WTC11 (cell line): ENCODE measurements around the gene IFT25. TPM values are rescaled to one million over a fixed set of nuclear protein-coding genes. Genes with fewer than 3 reads are reported as not detected.

ENCODE experiments used
- ATAC-seq: fragments of 200-7000 bp; cut with Tn5 transposase; 2 replicates; pipeline ENCODE4 v1.10.0; 2021; ENCODE audit warnings: mild to moderate bottlenecking, moderate library complexity
- CTCF ChIA-PET: fragments of 300-600 bp; sonication (Branson Sonifier 250); formaldehyde crosslinking; loops from one replicate; lab custom pipeline; 2021; ENCODE audit warnings: antibody characterized with exemption; lab: Charles Lee
- POLR2A ChIA-PET: fragments of 350-600 bp; sonication (Branson Sonifier 250); formaldehyde crosslinking; loops from one replicate; lab custom pipeline; 2021; ENCODE audit warnings: antibody characterized with exemption; lab: Charles Lee
- DNase-seq: peaks from one replicate; pipeline ENCODE4 v3.0.0; 2021; ENCODE audit warnings: low spot score
- H3K27ac Mint-ChIP-seq: 2 replicates; pipeline ENCODE4 v1.8.0; 2021; ENCODE audit warnings: mixed read lengths
- H3K27me3 Mint-ChIP-seq: 2 replicates; pipeline ENCODE4 v1.8.0; 2021; ENCODE audit warnings: low read depth, mild to moderate bottlenecking, moderate library complexity, mixed read lengths
- H3K36me3 Mint-ChIP-seq: 2 replicates; pipeline ENCODE4 v1.8.0; 2021; ENCODE audit warnings: mixed read lengths
- H3K4me1 Mint-ChIP-seq: 2 replicates; pipeline ENCODE4 v1.8.0; 2022; ENCODE audit warnings: mixed read lengths
- H3K4me3 Mint-ChIP-seq: 2 replicates; pipeline ENCODE4 v1.8.0; 2021; ENCODE audit warnings: mild to moderate bottlenecking, moderate library complexity, mixed read lengths
- H3K9me3 Mint-ChIP-seq: 2 replicates; pipeline ENCODE4 v1.8.0; 2021; ENCODE audit warnings: mixed read lengths
- CREM ChIP-seq: sonication (generic); formaldehyde crosslinking; IDR thresholded peaks from 2 replicates; pipeline ENCODE4 v1.8.1; 2022; ENCODE audit warnings: mild to moderate bottlenecking, missing genetic modification reagents, moderate library complexity
- NFE2L1 ChIP-seq: sonication (generic); formaldehyde crosslinking; IDR thresholded peaks from 2 replicates; pipeline ENCODE4 v1.8.1; 2023; ENCODE audit warnings: missing genetic modification reagents
- NR1H2 ChIP-seq: sonication (generic); formaldehyde crosslinking; IDR thresholded peaks from 2 replicates; pipeline ENCODE4 v1.9.0; 2021; ENCODE audit warnings: mild to moderate bottlenecking, moderate library complexity, missing genetic modification reagents
- OVOL2 ChIP-seq: fragments of 250-450 bp; sonication (Bioruptor Pico); IDR thresholded peaks from 2 replicates; pipeline ENCODE4 v1.9.0; 2021; ENCODE audit warnings: mild to moderate bottlenecking, borderline replicate concordance
- SP1 ChIP-seq: sonication (generic); formaldehyde crosslinking; conservative IDR thresholded peaks from 2 replicates; pipeline ENCODE4 v1.8.1; 2022; ENCODE audit warnings: missing genetic modification reagents
- ZNF121 ChIP-seq: sonication (generic); formaldehyde crosslinking; IDR thresholded peaks from 2 replicates; pipeline ENCODE4 v1.8.0; 2023; ENCODE audit warnings: missing genetic modification reagents
- ZNF138 ChIP-seq: sonication (generic); formaldehyde crosslinking; conservative IDR thresholded peaks from 2 replicates; pipeline ENCODE4 v1.8.1; 2022; ENCODE audit warnings: mild to moderate bottlenecking, moderate library complexity, missing genetic modification reagents
- ZNF423 ChIP-seq: fragments of 250-450 bp; sonication (Bioruptor Pico); IDR thresholded peaks from 2 replicates; pipeline ENCODE4 v2.1.2; 2022; ENCODE audit warnings: mild to moderate bottlenecking, moderate library complexity
- total RNA-seq: library from RNA; stranded (reverse); gene quantifications from 3 replicates; pipeline ENCODE4 v1.2.3, GENCODE V29; 2021
- TF ChIP-seq, protein P1 (sequence below): sonication (generic); formaldehyde crosslinking; IDR thresholded peaks from 2 replicates; pipeline ENCODE4 v1.8.1; 2023; ENCODE audit warnings: mild to moderate bottlenecking, missing genetic modification reagents, moderate library complexity
- TF ChIP-seq, protein P2 (sequence below): sonication (generic); formaldehyde crosslinking; IDR thresholded peaks from 2 replicates; pipeline ENCODE4 v1.8.0; 2022; ENCODE audit warnings: mild to moderate bottlenecking, missing genetic modification reagents
- TF ChIP-seq, protein P3 (sequence below): sonication (generic); formaldehyde crosslinking; IDR thresholded peaks from 2 replicates; pipeline ENCODE4 v1.8.1; 2022; ENCODE audit warnings: low read depth, mild to moderate bottlenecking, moderate library complexity, missing genetic modification reagents, borderline replicate concordance
- TF ChIP-seq, protein P4 (sequence below): sonication (generic); formaldehyde crosslinking; IDR thresholded peaks from 2 replicates; pipeline ENCODE4 v1.8.1; 2023; ENCODE audit warnings: mild to moderate bottlenecking, missing genetic modification reagents
- TF ChIP-seq, protein P5 (sequence below): sonication (generic); formaldehyde crosslinking; IDR thresholded peaks from 2 replicates; pipeline ENCODE4 v1.8.0; 2022; ENCODE audit warnings: mild to moderate bottlenecking, missing genetic modification reagents
- TF ChIP-seq, protein P6 (sequence below): fragments of 250-450 bp; sonication (Bioruptor Pico); IDR thresholded peaks from 2 replicates; pipeline ENCODE4 v1.9.0; 2021; ENCODE audit warnings: mild to moderate bottlenecking, borderline replicate concordance
- TF ChIP-seq, protein P7 (sequence below): sonication (generic); formaldehyde crosslinking; IDR thresholded peaks from 2 replicates; pipeline ENCODE4 v1.8.0; 2022; ENCODE audit warnings: missing genetic modification reagents
- TF ChIP-seq, protein P8 (sequence below): fragments of 250-450 bp; sonication (Bioruptor Pico); IDR thresholded peaks from 2 replicates; pipeline ENCODE4 v1.9.0; 2021; ENCODE audit warnings: moderate library complexity, mild to moderate bottlenecking, inconsistent platforms, borderline replicate concordance
- TF ChIP-seq, protein P9 (sequence below): fragments of 250-450 bp; sonication (Bioruptor Pico); IDR thresholded peaks from 2 replicates; pipeline ENCODE4 v1.9.0; 2021; ENCODE audit warnings: mild to moderate bottlenecking

The IFT25 gene
- total RNA-seq, 1 experiment from 2014 or later: 22.6 TPM

DNA sequence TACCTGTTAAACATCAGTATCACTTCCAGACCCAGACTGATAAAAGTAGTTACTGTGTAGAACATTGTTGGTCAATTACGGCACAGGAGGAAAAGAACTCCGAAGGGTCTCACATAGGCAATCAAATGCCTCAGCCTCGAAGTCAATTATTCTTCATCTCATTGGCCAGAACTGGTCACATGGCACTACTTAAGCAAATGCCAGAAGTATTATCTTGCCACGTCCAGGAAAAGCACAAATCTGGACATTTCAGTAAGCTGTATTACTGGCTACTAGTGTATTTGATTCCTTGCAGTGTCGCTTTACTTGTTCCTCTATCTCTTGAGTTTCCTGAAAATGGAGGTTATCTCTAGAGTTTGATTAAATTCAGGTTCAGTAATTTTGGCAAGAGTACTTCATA is 27.2 kb downstream of the IFT25 start:
- DNase-seq (no peak), ATAC-seq (no peak)
- H3K9me3 Mint-ChIP-seq: 0 out of 2 replicates have a peak, but pooled peaks cover 5% of the 10 kb centered on the region
- ChIA-PET POLR2A (no interaction called here), CTCF (no interaction called here)
- H3K4me3 Mint-ChIP-seq: no peak overlapping the region
- peaks cover 13% of the 10 kb centered on the region for H3K36me3 Mint-ChIP-seq
- H3K27ac Mint-ChIP-seq: no peak overlapping the region
- no peaks in the 10 kb centered on the region for H3K27me3 Mint-ChIP-seq
- H3K4me1 Mint-ChIP-seq: peaks cover 18% of the 10 kb centered on the region
- no peak for TF ChIP-seq OVOL2 (CRISPR knock-in tag)
- TF ChIP-seq, protein P1, sequence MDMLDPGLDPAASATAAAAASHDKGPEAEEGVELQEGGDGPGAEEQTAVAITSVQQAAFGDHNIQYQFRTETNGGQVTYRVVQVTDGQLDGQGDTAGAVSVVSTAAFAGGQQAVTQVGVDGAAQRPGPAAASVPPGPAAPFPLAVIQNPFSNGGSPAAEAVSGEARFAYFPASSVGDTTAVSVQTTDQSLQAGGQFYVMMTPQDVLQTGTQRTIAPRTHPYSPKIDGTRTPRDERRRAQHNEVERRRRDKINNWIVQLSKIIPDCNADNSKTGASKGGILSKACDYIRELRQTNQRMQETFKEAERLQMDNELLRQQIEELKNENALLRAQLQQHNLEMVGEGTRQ: peak; percentile 53; the same call in 1 of the 2 replicates

DNA sequence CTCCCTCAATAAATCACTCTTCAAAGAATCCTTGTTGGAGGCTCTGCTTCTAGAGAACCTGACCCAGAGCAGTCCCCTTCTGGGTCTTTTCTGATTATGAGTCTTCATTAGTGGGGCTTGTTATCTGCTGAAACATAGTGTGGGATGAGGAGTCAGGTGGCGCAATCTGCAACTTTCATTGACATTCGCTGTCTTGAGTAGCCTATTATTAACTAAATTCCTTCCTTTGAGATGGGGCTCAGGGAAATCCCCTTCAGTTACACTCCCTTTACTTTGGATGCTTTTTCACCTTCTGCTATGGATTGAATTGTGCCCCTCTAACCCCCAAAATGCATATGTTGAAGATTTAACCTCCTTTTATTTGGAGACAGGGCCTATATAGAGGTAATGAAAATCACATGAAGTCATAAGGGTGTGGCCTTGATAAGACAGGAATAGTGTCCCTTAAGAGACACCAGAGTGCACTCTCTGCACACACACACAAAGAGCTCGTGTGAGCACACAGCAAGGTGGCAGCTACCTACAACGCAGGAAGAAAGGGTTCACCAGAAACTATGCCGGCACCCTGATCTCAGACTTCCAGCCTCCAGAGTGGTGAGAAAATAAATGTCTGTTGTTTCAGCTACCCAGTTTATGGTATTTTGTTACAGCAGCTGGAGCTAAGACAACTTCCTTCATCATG is 32.0 kb downstream of the IFT25 start:
- Mint-ChIP-seq H3K36me3 (peaks cover 4% of the 10 kb centered on the region; the same call in 1 of the 2 replicates), H3K27me3 (no peaks in the 10 kb centered on the region), H3K27ac (peak overlapping the region; percentile 82; the same call in 1 of the 2 replicates), H3K4me3 (peak overlapping the region; percentile 31), H3K4me1 (peaks cover 29% of the 10 kb centered on the region), H3K9me3 (no peaks in the 10 kb centered on the region)
- DNase-seq (no peak), ATAC-seq (peak; percentile 72)
- TF ChIP-seq, protein P2, sequence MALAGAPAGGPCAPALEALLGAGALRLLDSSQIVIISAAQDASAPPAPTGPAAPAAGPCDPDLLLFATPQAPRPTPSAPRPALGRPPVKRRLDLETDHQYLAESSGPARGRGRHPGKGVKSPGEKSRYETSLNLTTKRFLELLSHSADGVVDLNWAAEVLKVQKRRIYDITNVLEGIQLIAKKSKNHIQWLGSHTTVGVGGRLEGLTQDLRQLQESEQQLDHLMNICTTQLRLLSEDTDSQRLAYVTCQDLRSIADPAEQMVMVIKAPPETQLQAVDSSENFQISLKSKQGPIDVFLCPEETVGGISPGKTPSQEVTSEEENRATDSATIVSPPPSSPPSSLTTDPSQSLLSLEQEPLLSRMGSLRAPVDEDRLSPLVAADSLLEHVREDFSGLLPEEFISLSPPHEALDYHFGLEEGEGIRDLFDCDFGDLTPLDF (CRISPR knock-in tag): no peak
- no peak for TF ChIP-seq ZNF423 (CRISPR knock-in tag)
- no peak for TF ChIP-seq NFE2L1 (CRISPR knock-in tag)
- TF ChIP-seq, protein P3, sequence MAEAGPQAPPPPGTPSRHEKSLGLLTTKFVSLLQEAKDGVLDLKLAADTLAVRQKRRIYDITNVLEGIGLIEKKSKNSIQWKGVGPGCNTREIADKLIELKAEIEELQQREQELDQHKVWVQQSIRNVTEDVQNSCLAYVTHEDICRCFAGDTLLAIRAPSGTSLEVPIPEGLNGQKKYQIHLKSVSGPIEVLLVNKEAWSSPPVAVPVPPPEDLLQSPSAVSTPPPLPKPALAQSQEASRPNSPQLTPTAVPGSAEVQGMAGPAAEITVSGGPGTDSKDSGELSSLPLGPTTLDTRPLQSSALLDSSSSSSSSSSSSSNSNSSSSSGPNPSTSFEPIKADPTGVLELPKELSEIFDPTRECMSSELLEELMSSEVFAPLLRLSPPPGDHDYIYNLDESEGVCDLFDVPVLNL (CRISPR knock-in tag): no peak
- TF ChIP-seq NR1H2 (CRISPR knock-in tag): no peak
- TF ChIP-seq, protein P4, sequence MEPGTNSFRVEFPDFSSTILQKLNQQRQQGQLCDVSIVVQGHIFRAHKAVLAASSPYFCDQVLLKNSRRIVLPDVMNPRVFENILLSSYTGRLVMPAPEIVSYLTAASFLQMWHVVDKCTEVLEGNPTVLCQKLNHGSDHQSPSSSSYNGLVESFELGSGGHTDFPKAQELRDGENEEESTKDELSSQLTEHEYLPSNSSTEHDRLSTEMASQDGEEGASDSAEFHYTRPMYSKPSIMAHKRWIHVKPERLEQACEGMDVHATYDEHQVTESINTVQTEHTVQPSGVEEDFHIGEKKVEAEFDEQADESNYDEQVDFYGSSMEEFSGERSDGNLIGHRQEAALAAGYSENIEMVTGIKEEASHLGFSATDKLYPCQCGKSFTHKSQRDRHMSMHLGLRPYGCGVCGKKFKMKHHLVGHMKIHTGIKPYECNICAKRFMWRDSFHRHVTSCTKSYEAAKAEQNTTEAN (CRISPR knock-in tag): no peak
- TF ChIP-seq, protein P5, sequence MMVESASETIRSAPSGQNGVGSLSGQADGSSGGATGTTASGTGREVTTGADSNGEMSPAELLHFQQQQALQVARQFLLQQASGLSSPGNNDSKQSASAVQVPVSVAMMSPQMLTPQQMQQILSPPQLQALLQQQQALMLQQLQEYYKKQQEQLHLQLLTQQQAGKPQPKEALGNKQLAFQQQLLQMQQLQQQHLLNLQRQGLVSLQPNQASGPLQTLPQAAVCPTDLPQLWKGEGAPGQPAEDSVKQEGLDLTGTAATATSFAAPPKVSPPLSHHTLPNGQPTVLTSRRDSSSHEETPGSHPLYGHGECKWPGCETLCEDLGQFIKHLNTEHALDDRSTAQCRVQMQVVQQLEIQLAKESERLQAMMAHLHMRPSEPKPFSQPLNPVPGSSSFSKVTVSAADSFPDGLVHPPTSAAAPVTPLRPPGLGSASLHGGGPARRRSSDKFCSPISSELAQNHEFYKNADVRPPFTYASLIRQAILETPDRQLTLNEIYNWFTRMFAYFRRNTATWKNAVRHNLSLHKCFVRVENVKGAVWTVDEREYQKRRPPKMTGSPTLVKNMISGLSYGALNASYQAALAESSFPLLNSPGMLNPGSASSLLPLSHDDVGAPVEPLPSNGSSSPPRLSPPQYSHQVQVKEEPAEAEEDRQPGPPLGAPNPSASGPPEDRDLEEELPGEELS (CRISPR knock-in tag): no peak
- TF ChIP-seq, protein P6, sequence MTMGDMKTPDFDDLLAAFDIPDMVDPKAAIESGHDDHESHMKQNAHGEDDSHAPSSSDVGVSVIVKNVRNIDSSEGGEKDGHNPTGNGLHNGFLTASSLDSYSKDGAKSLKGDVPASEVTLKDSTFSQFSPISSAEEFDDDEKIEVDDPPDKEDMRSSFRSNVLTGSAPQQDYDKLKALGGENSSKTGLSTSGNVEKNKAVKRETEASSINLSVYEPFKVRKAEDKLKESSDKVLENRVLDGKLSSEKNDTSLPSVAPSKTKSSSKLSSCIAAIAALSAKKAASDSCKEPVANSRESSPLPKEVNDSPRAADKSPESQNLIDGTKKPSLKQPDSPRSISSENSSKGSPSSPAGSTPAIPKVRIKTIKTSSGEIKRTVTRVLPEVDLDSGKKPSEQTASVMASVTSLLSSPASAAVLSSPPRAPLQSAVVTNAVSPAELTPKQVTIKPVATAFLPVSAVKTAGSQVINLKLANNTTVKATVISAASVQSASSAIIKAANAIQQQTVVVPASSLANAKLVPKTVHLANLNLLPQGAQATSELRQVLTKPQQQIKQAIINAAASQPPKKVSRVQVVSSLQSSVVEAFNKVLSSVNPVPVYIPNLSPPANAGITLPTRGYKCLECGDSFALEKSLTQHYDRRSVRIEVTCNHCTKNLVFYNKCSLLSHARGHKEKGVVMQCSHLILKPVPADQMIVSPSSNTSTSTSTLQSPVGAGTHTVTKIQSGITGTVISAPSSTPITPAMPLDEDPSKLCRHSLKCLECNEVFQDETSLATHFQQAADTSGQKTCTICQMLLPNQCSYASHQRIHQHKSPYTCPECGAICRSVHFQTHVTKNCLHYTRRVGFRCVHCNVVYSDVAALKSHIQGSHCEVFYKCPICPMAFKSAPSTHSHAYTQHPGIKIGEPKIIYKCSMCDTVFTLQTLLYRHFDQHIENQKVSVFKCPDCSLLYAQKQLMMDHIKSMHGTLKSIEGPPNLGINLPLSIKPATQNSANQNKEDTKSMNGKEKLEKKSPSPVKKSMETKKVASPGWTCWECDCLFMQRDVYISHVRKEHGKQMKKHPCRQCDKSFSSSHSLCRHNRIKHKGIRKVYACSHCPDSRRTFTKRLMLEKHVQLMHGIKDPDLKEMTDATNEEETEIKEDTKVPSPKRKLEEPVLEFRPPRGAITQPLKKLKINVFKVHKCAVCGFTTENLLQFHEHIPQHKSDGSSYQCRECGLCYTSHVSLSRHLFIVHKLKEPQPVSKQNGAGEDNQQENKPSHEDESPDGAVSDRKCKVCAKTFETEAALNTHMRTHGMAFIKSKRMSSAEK: no peak
- no peak for TF ChIP-seq SP1 (CRISPR knock-in tag)
- TF ChIP-seq CREM (CRISPR knock-in tag): no peak
- TF ChIP-seq, protein P7, sequence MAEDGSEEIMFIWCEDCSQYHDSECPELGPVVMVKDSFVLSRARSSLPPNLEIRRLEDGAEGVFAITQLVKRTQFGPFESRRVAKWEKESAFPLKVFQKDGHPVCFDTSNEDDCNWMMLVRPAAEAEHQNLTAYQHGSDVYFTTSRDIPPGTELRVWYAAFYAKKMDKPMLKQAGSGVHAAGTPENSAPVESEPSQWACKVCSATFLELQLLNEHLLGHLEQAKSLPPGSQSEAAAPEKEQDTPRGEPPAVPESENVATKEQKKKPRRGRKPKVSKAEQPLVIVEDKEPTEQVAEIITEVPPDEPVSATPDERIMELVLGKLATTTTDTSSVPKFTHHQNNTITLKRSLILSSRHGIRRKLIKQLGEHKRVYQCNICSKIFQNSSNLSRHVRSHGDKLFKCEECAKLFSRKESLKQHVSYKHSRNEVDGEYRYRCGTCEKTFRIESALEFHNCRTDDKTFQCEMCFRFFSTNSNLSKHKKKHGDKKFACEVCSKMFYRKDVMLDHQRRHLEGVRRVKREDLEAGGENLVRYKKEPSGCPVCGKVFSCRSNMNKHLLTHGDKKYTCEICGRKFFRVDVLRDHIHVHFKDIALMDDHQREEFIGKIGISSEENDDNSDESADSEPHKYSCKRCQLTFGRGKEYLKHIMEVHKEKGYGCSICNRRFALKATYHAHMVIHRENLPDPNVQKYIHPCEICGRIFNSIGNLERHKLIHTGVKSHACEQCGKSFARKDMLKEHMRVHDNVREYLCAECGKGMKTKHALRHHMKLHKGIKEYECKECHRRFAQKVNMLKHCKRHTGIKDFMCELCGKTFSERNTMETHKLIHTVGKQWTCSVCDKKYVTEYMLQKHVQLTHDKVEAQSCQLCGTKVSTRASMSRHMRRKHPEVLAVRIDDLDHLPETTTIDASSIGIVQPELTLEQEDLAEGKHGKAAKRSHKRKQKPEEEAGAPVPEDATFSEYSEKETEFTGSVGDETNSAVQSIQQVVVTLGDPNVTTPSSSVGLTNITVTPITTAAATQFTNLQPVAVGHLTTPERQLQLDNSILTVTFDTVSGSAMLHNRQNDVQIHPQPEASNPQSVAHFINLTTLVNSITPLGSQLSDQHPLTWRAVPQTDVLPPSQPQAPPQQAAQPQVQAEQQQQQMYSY (CRISPR knock-in tag): no peak
- TF ChIP-seq ZNF121 (CRISPR knock-in tag): no peak
- TF ChIP-seq, protein P8, sequence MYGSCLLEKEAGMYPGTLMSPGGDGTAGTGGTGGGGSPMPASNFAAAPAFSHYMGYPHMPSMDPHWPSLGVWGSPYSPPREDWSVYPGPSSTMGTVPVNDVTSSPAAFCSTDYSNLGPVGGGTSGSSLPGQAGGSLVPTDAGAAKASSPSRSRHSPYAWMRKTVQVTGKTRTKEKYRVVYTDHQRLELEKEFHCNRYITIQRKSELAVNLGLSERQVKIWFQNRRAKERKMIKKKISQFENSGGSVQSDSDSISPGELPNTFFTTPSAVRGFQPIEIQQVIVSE (CRISPR knock-in tag): no peak
- TF ChIP-seq, protein P9, sequence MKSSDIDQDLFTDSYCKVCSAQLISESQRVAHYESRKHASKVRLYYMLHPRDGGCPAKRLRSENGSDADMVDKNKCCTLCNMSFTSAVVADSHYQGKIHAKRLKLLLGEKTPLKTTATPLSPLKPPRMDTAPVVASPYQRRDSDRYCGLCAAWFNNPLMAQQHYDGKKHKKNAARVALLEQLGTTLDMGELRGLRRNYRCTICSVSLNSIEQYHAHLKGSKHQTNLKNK (CRISPR knock-in tag): no peak
- TF ChIP-seq ZNF138: no peak
- CTCF ChIA-PET: interaction anchor here (0.8 to 2.8 kb wide), 6 partner anchors 32 to 53 kb away, joined by 3 to 19 read pairs (median 8); partner anchors contain the start of genes IFT25 and LRRC42
- POLR2A ChIA-PET: no interaction called here
